ENCODE data around the gene NAIF1. TPM values are rescaled to one million over a fixed set of nuclear protein-coding genes. Genes with fewer than 3 reads are reported as not detected.

NAIF1 gene
- total RNA-seq, 2 experiments from 2014 or later: 8.6 to 14.9 TPM

GRCh38 chr9:128092199-128092977 is 25.3 kb upstream of the NAIF1 start:
- Histone ChIP-seq H2AFZ (ENCODE audit: low read length) (no peak overlapping the region), H3K27ac (ENCODE audit: low read depth, low read length, poor library complexity, severe bottlenecking) (no peak overlapping the region), H3K9me2 (ENCODE audit: insufficient read depth, low read length) (no peaks in the 10 kb centered on the region), H3K4me2 (ENCODE audit: low read length) (no peak overlapping the region), H3K4me3 (ENCODE audit: low read depth, low read length, poor library complexity, severe bottlenecking) (no peak overlapping the region), H3K36me3 (ENCODE audit: insufficient read depth, low read length) (peaks cover 48% of the 10 kb centered on the region), H3K4me1 (ENCODE audit: insufficient read depth, low read length, poor library complexity, severe bottlenecking) (peaks cover 23% of the 10 kb centered on the region), H3K79me2 (ENCODE audit: insufficient read depth, low read depth, low read length) (peaks cover 74% of the 10 kb centered on the region), H4K20me1 (ENCODE audit: insufficient read depth, low read length) (peaks cover 5% of the 10 kb centered on the region), H3K9me3 (ENCODE audit: low read length) (no peaks in the 10 kb centered on the region)
- DNase-seq (ENCODE audit: low spot score): no peak
- intact Hi-C loops (cut with micrococcal nuclease; ENCODE audit: unreplicated experiment): no loop called here
- BruUV-seq (replicated peaks): no TSS peak
- ChIA-PET CTCF (ENCODE audit: unreplicated experiment) (interaction anchor here (0.7 kb wide), 1 partner anchor 149 kb away, joined by 3 read pairs; no protein-coding TSS in a partner anchor), POLR2A (interaction anchor here (0.6 to 1.2 kb wide), 3 partner anchors 20 to 64 kb away, joined by 3 to 4 read pairs (median 3); no protein-coding TSS in a partner anchor)
- no peak for TF ChIP-seq CTCF (conservative IDR thresholded peaks at IDR 0.05; ENCODE audit: low read length)
- TF ChIP-seq EZH2phosphoT487 (IDR thresholded peaks at IDR 0.05; ENCODE audit: borderline replicate concordance, low read depth, low read length): no peak

GRCh38 chr9:128091571-128091970 is 24.5 kb upstream of the NAIF1 start:
- H3K4me3 ChIP-seq (ENCODE audit: low read depth, low read length, poor library complexity, severe bottlenecking): no peak overlapping the region
- H2AFZ ChIP-seq (ENCODE audit: low read length): no peak overlapping the region
- H3K27ac ChIP-seq (ENCODE audit: low read depth, low read length, poor library complexity, severe bottlenecking): no peak overlapping the region
- peaks cover 43% of the 10 kb centered on the region for H3K36me3 ChIP-seq (ENCODE audit: insufficient read depth, low read length)
- H3K4me1 ChIP-seq (ENCODE audit: insufficient read depth, low read length, poor library complexity, severe bottlenecking): peaks cover 23% of the 10 kb centered on the region
- CTCF ChIA-PET (ENCODE audit: unreplicated experiment): interaction anchor here (0.6 kb wide), 1 partner anchor 329 kb away, joined by 6 read pairs; the partner anchor contains the start of gene CERCAM
- no peaks in the 10 kb centered on the region for H3K9me2 ChIP-seq (ENCODE audit: insufficient read depth, low read length)
- TF ChIP-seq CTCF (conservative IDR thresholded peaks at IDR 0.05; ENCODE audit: low read length) (no peak), EZH2phosphoT487 (IDR thresholded peaks at IDR 0.05; ENCODE audit: borderline replicate concordance, low read depth, low read length) (no peak)
- no peak for DNase-seq (ENCODE audit: low spot score)
- no peak overlapping the region for H3K4me2 ChIP-seq (ENCODE audit: low read length)
- H4K20me1 ChIP-seq (ENCODE audit: insufficient read depth, low read length): peaks cover 5% of the 10 kb centered on the region
- POLR2A ChIA-PET: interaction anchor here (0.7 kb wide), 2 partner anchors 10 to 76 kb away, joined by 3 to 4 read pairs; no protein-coding TSS in a partner anchor
- intact Hi-C loops (cut with micrococcal nuclease; ENCODE audit: unreplicated experiment): no loop called here
- no peaks in the 10 kb centered on the region for H3K9me3 ChIP-seq (ENCODE audit: low read length)
- H3K79me2 ChIP-seq (ENCODE audit: insufficient read depth, low read depth, low read length): peaks cover 70% of the 10 kb centered on the region
- no TSS peak for BruUV-seq (replicated peaks)

- intact Hi-C loops (cut with micrococcal nuclease; ENCODE audit: unreplicated experiment): no loop called here
Measured at GRCh38 chr9:128091144-128091543, 24.0 kb upstream of the NAIF1 start.

More at GRCh38 chr9:128091144-128091543, 24.0 kb upstream of the NAIF1 start:
- ChIA-PET CTCF (ENCODE audit: unreplicated experiment) (interaction anchor here (0.6 kb wide), 1 partner anchor 330 kb away, joined by 6 read pairs; the partner anchor contains the start of gene CERCAM), POLR2A (interaction anchor here (0.7 kb wide), 2 partner anchors 9 to 76 kb away, joined by 3 to 4 read pairs; no protein-coding TSS in a partner anchor)
- H3K4me1 ChIP-seq (ENCODE audit: insufficient read depth, low read length, poor library complexity, severe bottlenecking): peaks cover 23% of the 10 kb centered on the region
- no peaks in the 10 kb centered on the region for H3K9me3 ChIP-seq (ENCODE audit: low read length)
- H3K4me2 ChIP-seq (ENCODE audit: low read length): no peak overlapping the region
- peaks cover 5% of the 10 kb centered on the region for H4K20me1 ChIP-seq (ENCODE audit: insufficient read depth, low read length)
- no TSS peak for BruUV-seq (replicated peaks)
- DNase-seq (ENCODE audit: low spot score): no peak
- H2AFZ ChIP-seq (ENCODE audit: low read length): no peak overlapping the region
- H3K27ac ChIP-seq (ENCODE audit: low read depth, low read length, poor library complexity, severe bottlenecking): no peak overlapping the region
- TF ChIP-seq CTCF (conservative IDR thresholded peaks at IDR 0.05; ENCODE audit: low read length): no peak
- no peak for TF ChIP-seq EZH2phosphoT487 (IDR thresholded peaks at IDR 0.05; ENCODE audit: borderline replicate concordance, low read depth, low read length)
- H3K4me3 ChIP-seq (ENCODE audit: low read depth, low read length, poor library complexity, severe bottlenecking): no peak overlapping the region
- H3K36me3 ChIP-seq (ENCODE audit: insufficient read depth, low read length): peaks cover 44% of the 10 kb centered on the region
- H3K79me2 ChIP-seq (ENCODE audit: insufficient read depth, low read depth, low read length): peaks cover 71% of the 10 kb centered on the region
- H3K9me2 ChIP-seq (ENCODE audit: insufficient read depth, low read length): no peaks in the 10 kb centered on the region
